ENCODE data around the gene RUVBL2.
A peak's percentile ranks its signal among the peaks of the same experiment; 100 is the strongest.

The RUVBL2 gene

GRCh38 chr19:48989701-48990291, 3.9 kb upstream of the RUVBL2 start:
- TF ChIP-seq TAF1 (IDR thresholded peaks at IDR 0.05; ENCODE audit: borderline replicate concordance, insufficient read depth, low read length) (no peak), SIN3A (IDR thresholded peaks at IDR 0.05; ENCODE audit: borderline replicate concordance, insufficient read depth, low read length) (no peak), REST (IDR thresholded peaks at IDR 0.05; ENCODE audit: insufficient read depth in 1 of 2, low read depth in 2 of 2, low read length in 2 of 2) (no peak)

GRCh38 chr19:48990400-48990799, 3.3 kb upstream of the RUVBL2 start:
- TF ChIP-seq POLR2AphosphoS5 (IDR thresholded peaks at IDR 0.05; ENCODE audit: low read depth, low read length) (no peak), SIN3A (IDR thresholded peaks at IDR 0.05; ENCODE audit: borderline replicate concordance, insufficient read depth, low read length) (no peak), FOXP2 (optimal IDR thresholded peaks at IDR 0.05; ENCODE audit: borderline replicate concordance, extremely low read depth, extremely low read length, insufficient read depth) (no peak), TAF1 (IDR thresholded peaks at IDR 0.05; ENCODE audit: borderline replicate concordance, insufficient read depth, low read length) (no peak), REST (IDR thresholded peaks at IDR 0.05; ENCODE audit: insufficient read depth in 1 of 2, low read depth in 2 of 2, low read length in 2 of 2) (no peak)

- TF ChIP-seq REST (IDR thresholded peaks at IDR 0.05; ENCODE audit: insufficient read depth in 1 of 2, low read depth in 2 of 2, low read length in 2 of 2) (no peak), POLR2AphosphoS5 (IDR thresholded peaks at IDR 0.05; ENCODE audit: low read depth, low read length) (no peak), FOXP2 (optimal IDR thresholded peaks at IDR 0.05; ENCODE audit: borderline replicate concordance, extremely low read depth, extremely low read length, insufficient read depth) (no peak), SIN3A (IDR thresholded peaks at IDR 0.05; ENCODE audit: borderline replicate concordance, insufficient read depth, low read length) (no peak), TAF1 (IDR thresholded peaks at IDR 0.05; ENCODE audit: borderline replicate concordance, insufficient read depth, low read length) (no peak)
These were observed 2.6 kb upstream of the RUVBL2 start for GRCh38 chr19:48991011-48991609.

GRCh38 chr19:48991873-48992580, 1.7 kb upstream of the RUVBL2 start:
- TF ChIP-seq TAF1 (IDR thresholded peaks at IDR 0.05; ENCODE audit: borderline replicate concordance, insufficient read depth, low read length) (peak; percentile 62; the same call in 1 of the 2 replicates), POLR2AphosphoS5 (IDR thresholded peaks at IDR 0.05; ENCODE audit: low read depth, low read length) (peak; percentile 70; the same call in 1 of the 2 replicates), REST (IDR thresholded peaks at IDR 0.05; ENCODE audit: insufficient read depth in 1 of 2, low read depth in 2 of 2, low read length in 2 of 2) (0 out of 4 replicates have a peak, but pooled peaks of 1 of the 2 experiments have one; percentile 21), FOXP2 (optimal IDR thresholded peaks at IDR 0.05; ENCODE audit: borderline replicate concordance, extremely low read depth, extremely low read length, insufficient read depth) (no peak)

Data from PFSK-1 (cell line).